Ovary (tissue), 9 donors: ENCODE measurements around the gene NAALADL2. TPM values are rescaled to one million over a fixed set of nuclear protein-coding genes. Genes with fewer than 3 reads are reported as not detected.

Source experiments
- DNase-seq, 5 donors: peaks; one replicate each; pipeline ENCODE4 v3.0.0-alpha.2; 2019 to 2020
- H3K27ac ChIP-seq, 2 donors: fragments of 200-600 bp; one replicate each; pipeline versions ENCODE4 v1.5.1 to v1.8.0; 2019 to 2022
- H3K27me3 ChIP-seq: fragments of 200-600 bp; one replicate; pipeline ENCODE4 v1.8.0; 2022
- H3K36me3 ChIP-seq: fragments of 200-600 bp; sonication (generic); one replicate; pipeline ENCODE4 v1.5.1; 2019
- H3K4me1 ChIP-seq: one replicate; pipeline ENCODE4 v1.8.1; 2013; ENCODE audit warnings: mild to moderate bottlenecking, moderate library complexity; ENCODE audit not compliant: insufficient read depth
- H3K4me3 ChIP-seq: fragments of 200-600 bp; sonication (generic); one replicate; pipeline ENCODE4 v1.5.1; 2017
- H3K9me3 ChIP-seq, 2 donors: fragments of 200-600 bp in 1 of 2; sonication (generic) in 1 of 2; one replicate each; pipeline versions ENCODE4 v1.5.1 to v1.8.1; 2013 to 2019; ENCODE audit warnings: mild to moderate bottlenecking in 1 of 2, moderate library complexity in 1 of 2
- CTCF ChIP-seq, 3 donors: fragments of 450-650 bp in 2 of 3; fragments of 200-600 bp in 1 of 3; IDR thresholded peaks; one replicate each; pipeline versions ENCODE4 v1.5.1 to v1.8.0; 2016 to 2022; ENCODE audit warnings: antibody characterized with exemption in 3 of 3, mild to moderate bottlenecking in 1 of 3
- EP300 ChIP-seq: sonication (generic); formaldehyde crosslinking; IDR thresholded peaks from one replicate; pipeline ENCODE4 v1.6.1; 2017; ENCODE audit warnings: antibody characterized with exemption
- POLR2A ChIP-seq: fragments of 450-650 bp; IDR thresholded peaks from one replicate; pipeline ENCODE4 v1.6.1; 2017; ENCODE audit warnings: antibody characterized with exemption, mild to moderate bottlenecking, moderate library complexity
- WGBS, 3 donors: extraction: QIAGEN DNeasy Blood & Tissue Kit in 1 of 3; methylation state at CpG; one replicate each; pipeline versions ENCODE4 v1.1.5 to v1.1.7; 2013 to 2017; 5-methylcytosine and 5-hydroxymethylcytosine counted together
- intact Hi-C, 4 donors: fragments of 100-400 bp; cut with DNase I; formaldehyde crosslinking; loops; one replicate each; pipeline versions ENCODE4 v1.11.0 to v1.15.1; 2022 to 2023
- polyA plus RNA-seq, 2 donors: library from polyadenylated mRNA; stranded (reverse); fragments of 200-250 nt in 1 of 2; fragments of 350-450 nt in 1 of 2; fragmentation: Illumina TruSeq in 1 of 2; extraction: RNeasy Lipid Tissue Mini Kit (QIAGEN cat#74804) in 1 of 2; gene quantifications; one replicate each; pipeline ENCODE4 v1.2.3, GENCODE V29; 2013 to 2014
- total RNA-seq, 7 donors: library from RNA; depleted of rRNA in 2 of 7; stranded (reverse); fragments of >200 nt in 2 of 7; fragmentation: NEBNext Ultra II Directional in 3 of 7; extraction: Animal tissue kit (Norgen Biotek cat#: 25700) in 3 of 7; gene quantifications; one replicate each; pipeline versions ENCODE4 v1.1.0 to v1.2.4, GENCODE V29; 2016 to 2023
- donor health status: DM: no; HTN: no; CAD: no; lungs with moderate emphysema.
- donor health status: DM: no; HTN: no; CAD: no.
- donor health status: Bipolar disorder and iron deficiency.
- donor health status: DM: yes; HTN: yes; CAD: no.
- donor health status: DM: no; HTN: no; CAD: no.
- donor health status: DM: yes; HTN: yes; CAD: no.

Gene NAALADL2
- total and polyA plus RNA-seq, 9 donors, result 2.3 to 29.3 (median 15.2) TPM

GRCh38 chr3:175552929-175553328 is 693.8 kb downstream of the NAALADL2 start:
- WGBS, 3 donors, result 87 to 94% (median 94%) methylated on average over 1 of the region's 1 CpG
- Histone ChIP-seq H3K4me3 (no peak overlapping the region), H3K36me3 (no peaks in the 10 kb centered on the region), H3K9me3 (no peaks in the 10 kb centered on the region), H3K27me3 (no peaks in the 10 kb centered on the region), H3K4me1 (no peaks in the 10 kb centered on the region), H3K27ac (no peak overlapping the region)
- TF ChIP-seq POLR2A, result no peak
- no peak for TF ChIP-seq EP300
- no peak for TF ChIP-seq CTCF (IDR thresholded peaks at IDR 0.05)
- no peak for DNase-seq
- intact Hi-C loops, result no loop called here

- Histone ChIP-seq H3K4me3 (no peak overlapping the region), H3K4me1 (no peaks in the 10 kb centered on the region), H3K27ac (no peak overlapping the region), H3K27me3 (no peaks in the 10 kb centered on the region), H3K36me3 (no peaks in the 10 kb centered on the region), H3K9me3 (no peaks in the 10 kb centered on the region)
- TF ChIP-seq POLR2A (no peak), CTCF (IDR thresholded peaks at IDR 0.05) (no peak)
- DNase-seq, result no peak
- intact Hi-C loops, result no loop called here
Observed at GRCh38 chr3:175554801-175555200, 695.7 kb downstream of the NAALADL2 start.

GRCh38 chr3:175558261-175558660 is 699.1 kb downstream of the NAALADL2 start:
- Histone ChIP-seq H3K9me3 (no peaks in the 10 kb centered on the region), H3K27me3 (no peaks in the 10 kb centered on the region), H3K36me3 (no peaks in the 10 kb centered on the region), H3K4me3 (no peak overlapping the region), H3K27ac (no peak overlapping the region), H3K4me1 (no peaks in the 10 kb centered on the region)
- TF ChIP-seq CTCF (IDR thresholded peaks at IDR 0.05), result no peak
- no peak for TF ChIP-seq POLR2A
- TF ChIP-seq EP300, result no peak
- intact Hi-C loops, result no loop called here
- 92 to 100% (median 97%) methylated on average over 1 of the region's 1 CpG for WGBS, 3 donors
- DNase-seq, result no peak

- intact Hi-C loops, result no loop called here
- DNase-seq, result no peak
- no peak for TF ChIP-seq CTCF (IDR thresholded peaks at IDR 0.05)
- no peak for TF ChIP-seq POLR2A
- TF ChIP-seq EP300, result no peak
- no peak overlapping the region for H3K4me3 ChIP-seq
- no peaks in the 10 kb centered on the region for H3K9me3 ChIP-seq
- no peaks in the 10 kb centered on the region for H3K36me3 ChIP-seq
- H3K4me1 ChIP-seq, result no peaks in the 10 kb centered on the region
- no peak overlapping the region for H3K27ac ChIP-seq
- H3K27me3 ChIP-seq, result no peaks in the 10 kb centered on the region
Observed at GRCh38 chr3:175564363-175564762, 705.2 kb downstream of the NAALADL2 start.

GRCh38 chr3:175571096-175571495 is 712.0 kb downstream of the NAALADL2 start:
- DNase-seq, result no peak
- Histone ChIP-seq H3K4me1 (no peaks in the 10 kb centered on the region), H3K9me3 (no peaks in the 10 kb centered on the region), H3K27me3 (no peaks in the 10 kb centered on the region), H3K4me3 (no peak overlapping the region), H3K27ac (no peak overlapping the region), H3K36me3 (no peaks in the 10 kb centered on the region)
- TF ChIP-seq CTCF (IDR thresholded peaks at IDR 0.05), result no peak
- TF ChIP-seq POLR2A, result no peak
- TF ChIP-seq EP300, result no peak
- intact Hi-C loops, result no loop called here
